SK-N-SH (cell line): Measurements from ENCODE around the gene YPEL1. TPM values are rescaled to one million over a fixed set of nuclear protein-coding genes. Genes with fewer than 3 reads are reported as not detected.
A peak's percentile ranks its signal among the peaks of the same experiment; 100 is the strongest.

ENCODE experiments used
- CTCF ChIA-PET: fragments of 300-600, 350-600 bp; formaldehyde crosslinking; extraction: SDS; loops from one replicate; lab custom pipeline; 2021; lab: Yijun Ruan, JAX
- POLR2A ChIA-PET: fragments of 350-600 bp; sonication (Branson Sonifier 250); formaldehyde crosslinking; extraction: SDS; loops from one replicate; lab custom pipeline; 2020; ENCODE audit warnings: antibody characterized with exemption, inconsistent platforms; lab: Yijun Ruan, JAX
- DNase-seq: peaks from one replicate; pipeline ENCODE4 v3.0.0; 2012
- H2AFZ ChIP-seq: fragments of 200-600 bp; sonication (generic); 2 replicates; pipeline ENCODE4 v1.8.1; 2016; ENCODE audit warnings: antibody characterized with exemption, mild to moderate bottlenecking, low read depth
- H3F3A ChIP-seq: fragments of 200-600 bp; sonication (generic); replicated peaks from 2 replicates; pipeline ENCODE3; 2016; ENCODE audit warnings: antibody characterized with exemption, mild to moderate bottlenecking; ENCODE audit not compliant: insufficient read depth
- H3K27ac ChIP-seq, 2 experiments: fragments of 200-500 bp in 1 of 2; fragments of 200-600 bp in 1 of 2; sonication (Bioruptor generic) in 1 of 2; sonication (generic), shearing (Covaris generic) in 1 of 2; 2 replicates each; pipeline versions ENCODE4 v1.5.1 to v1.6.1; 2014 to 2016; ENCODE audit warnings: low read depth in 2 of 2, inconsistent platforms in 1 of 2, low read length in 1 of 2, mild to moderate bottlenecking in 1 of 2, mixed read lengths in 1 of 2
- H3K27me3 ChIP-seq: fragments of 200-600 bp; sonication (generic), shearing (Covaris generic); 2 replicates; pipeline ENCODE4 v1.6.1; 2016; ENCODE audit warnings: mixed run types; ENCODE audit not compliant: insufficient read depth
- H3K36me3 ChIP-seq, 2 experiments: fragments of 200-500 bp in 1 of 2; fragments of 200-600 bp in 1 of 2; sonication (Bioruptor generic) in 1 of 2; sonication (generic) in 1 of 2; replicated peaks in 1 of 2; 2 replicates each; pipeline versions ENCODE3 to v1.5.1; 2014 to 2016; ENCODE audit warnings: low read length in 1 of 2, mild to moderate bottlenecking in 1 of 2; ENCODE audit not compliant: insufficient read depth in 2 of 2, control insufficient read depth in 1 of 2
- H3K4me1 ChIP-seq, 2 experiments: fragments of 200-500 bp in 1 of 2; fragments of 200-600 bp in 1 of 2; sonication (Bioruptor generic) in 1 of 2; sonication (generic), shearing (Covaris generic) in 1 of 2; 2 replicates each; pipeline versions ENCODE4 v1.5.1 to v1.6.1; 2014 to 2016; ENCODE audit warnings: low read depth in 1 of 2, low read length in 1 of 2, mixed run types in 1 of 2; ENCODE audit not compliant: insufficient read depth in 2 of 2, control insufficient read depth in 1 of 2
- H3K4me2 ChIP-seq: fragments of 200-600 bp; sonication (generic), shearing (Covaris generic); 2 replicates; pipeline ENCODE4 v1.6.1; 2017; ENCODE audit warnings: mixed run types
- H3K4me3 ChIP-seq, 2 experiments: fragments of 200-500 bp in 1 of 2; fragments of 200-600 bp in 1 of 2; sonication (Bioruptor generic) in 1 of 2; sonication (generic), shearing (Covaris generic) in 1 of 2; 2 replicates each; pipeline versions ENCODE4 v1.5.1 to v1.8.1; 2014 to 2016; ENCODE audit warnings: low read depth in 2 of 2, inconsistent platforms in 1 of 2, low read length in 1 of 2, mild to moderate bottlenecking in 1 of 2, mixed read lengths in 1 of 2, moderate library complexity in 1 of 2
- H3K79me2 ChIP-seq: fragments of 200-600 bp; sonication (generic); 2 replicates; pipeline ENCODE4 v1.8.1; 2017; ENCODE audit warnings: mild to moderate bottlenecking; ENCODE audit not compliant: insufficient read depth
- H3K9ac ChIP-seq: fragments of 200-600 bp; sonication (generic); 2 replicates; pipeline ENCODE4 v1.6.1; 2017; ENCODE audit warnings: mixed run types
- H3K9me2 ChIP-seq: fragments of 200-600 bp; sonication (generic); 2 replicates; pipeline ENCODE4 v1.6.1; 2017; ENCODE audit warnings: mixed run types
- H3K9me3 ChIP-seq: fragments of 200-600 bp; sonication (generic); 2 replicates; pipeline ENCODE4 v1.6.1; 2017; ENCODE audit warnings: mixed run types, mild to moderate bottlenecking, moderate library complexity
- H4K20me1 ChIP-seq: fragments of 200-600 bp; sonication (generic); 2 replicates; pipeline ENCODE4 v1.6.1; 2017; ENCODE audit warnings: mild to moderate bottlenecking, mixed run types; ENCODE audit not compliant: insufficient read depth
- ELF1 ChIP-seq: IDR thresholded peaks from 2 replicates; pipeline ENCODE4 v1.4.0; 2012
- EP300 ChIP-seq, 2 experiments: IDR thresholded peaks; 2 replicates each; pipeline versions ENCODE4 v1.4.0 to v1.6.1; 2012; ENCODE audit warnings: borderline replicate concordance in 1 of 2, low read depth in 1 of 2, low read length in 1 of 2
- EZH2phosphoT487 ChIP-seq: fragments of 200-600 bp; sonication (generic); IDR thresholded peaks from 2 replicates; pipeline ENCODE4 v1.6.1; 2017; ENCODE audit warnings: low read depth, mixed run types, mild to moderate bottlenecking, antibody characterized with exemption, moderate library complexity, borderline replicate concordance
- FOSL2 ChIP-seq: IDR thresholded peaks from 2 replicates; pipeline ENCODE4 v1.4.0; 2012; ENCODE audit warnings: low read depth, mild to moderate bottlenecking, moderate library complexity, borderline replicate concordance
- FOXM1 ChIP-seq: IDR thresholded peaks from 2 replicates; pipeline ENCODE4 v1.4.0; 2012; ENCODE audit warnings: low read depth, mild to moderate bottlenecking
- GABPA ChIP-seq: IDR thresholded peaks from 2 replicates; pipeline ENCODE4 v1.4.0; 2012; ENCODE audit warnings: low read depth, mild to moderate bottlenecking
- GATA2 ChIP-seq: sonication (generic); formaldehyde crosslinking; IDR thresholded peaks from 2 replicates; pipeline ENCODE4 v1.5.0; 2020; ENCODE audit warnings: mild to moderate bottlenecking, missing genetic modification reagents
- JUND ChIP-seq: IDR thresholded peaks from 2 replicates; pipeline ENCODE4 v1.4.0; 2012
- MEF2A ChIP-seq: IDR thresholded peaks from 2 replicates; pipeline ENCODE4 v1.4.0; 2012; ENCODE audit warnings: low read depth, borderline replicate concordance
- NFIC ChIP-seq: IDR thresholded peaks from 2 replicates; pipeline ENCODE4 v1.4.0; 2012; ENCODE audit warnings: borderline replicate concordance
- NRF1 ChIP-seq: IDR thresholded peaks from 2 replicates; pipeline ENCODE4 v1.6.1; 2012; ENCODE audit warnings: low read depth, mild to moderate bottlenecking, low read length
- POLR2AphosphoS5 ChIP-seq: IDR thresholded peaks from 2 replicates; pipeline ENCODE4 v1.6.1; 2012; ENCODE audit warnings: low read depth, low read length
- RAD21 ChIP-seq: IDR thresholded peaks from 2 replicates; pipeline ENCODE4 v1.6.1; 2012; ENCODE audit warnings: mild to moderate bottlenecking, low read length
- RCOR1 ChIP-seq: fragments of 150-350 bp; IDR thresholded peaks from 2 replicates; pipeline ENCODE4 v1.6.1; 2017; ENCODE audit warnings: antibody characterized with exemption, low read length
- RFX5 ChIP-seq: IDR thresholded peaks from 2 replicates; pipeline ENCODE4 v1.6.1; 2012; ENCODE audit warnings: mild to moderate bottlenecking, improper control_type of control experiment, low read length
- RXRA ChIP-seq: IDR thresholded peaks from 2 replicates; pipeline ENCODE4 v1.4.0; 2012; ENCODE audit warnings: low read depth, mild to moderate bottlenecking, borderline replicate concordance
- SIN3A ChIP-seq: IDR thresholded peaks from 2 replicates; pipeline ENCODE4 v1.6.1; 2012; ENCODE audit warnings: low read depth, mild to moderate bottlenecking, low read length, moderate library complexity, borderline replicate concordance
- SMC3 ChIP-seq: IDR thresholded peaks from 2 replicates; pipeline ENCODE4 v1.6.1; 2012; ENCODE audit warnings: low read depth, low read length, improper control_type of control experiment
- TAF1 ChIP-seq: IDR thresholded peaks from 2 replicates; pipeline ENCODE4 v1.6.1; 2012; ENCODE audit warnings: low read depth, mild to moderate bottlenecking, low read length, moderate library complexity, borderline replicate concordance
- TCF12 ChIP-seq: IDR thresholded peaks from 2 replicates; pipeline ENCODE4 v1.4.0; 2012
- TEAD4 ChIP-seq: IDR thresholded peaks from 2 replicates; pipeline ENCODE4 v1.4.0; 2012; ENCODE audit warnings: mild to moderate bottlenecking, borderline replicate concordance; ENCODE audit not compliant: insufficient read depth
- WGBS: methylation state at CpG from one replicate; pipeline ENCODE4 v1.1.6; 2017; ENCODE audit warnings: low lambda C conversion rate; 5-methylcytosine and 5-hydroxymethylcytosine counted together
- polyA plus RNA-seq, 3 experiments: library from polyadenylated mRNA; depleted of rRNA; stranded (reverse); fragments of >200 nt; gene quantifications; 2 replicates each; pipeline ENCODE4 v1.2.3, GENCODE V29; 2012
- TF ChIP-seq, protein P1 (sequence below): IDR thresholded peaks from 2 replicates; pipeline ENCODE4; 2012
- TF ChIP-seq, protein P2 (sequence below): IDR thresholded peaks from 2 replicates; pipeline ENCODE4 v1.4.0; 2012; ENCODE audit warnings: low read depth, borderline replicate concordance
- TF ChIP-seq, protein P3 (sequence below): IDR thresholded peaks from 2 replicates; pipeline ENCODE4 v1.4.0; 2012; ENCODE audit warnings: low read depth, borderline replicate concordance
- TF ChIP-seq, protein P4 (sequence below): IDR thresholded peaks from 2 replicates; pipeline ENCODE4 v1.6.1; 2012; ENCODE audit warnings: mild to moderate bottlenecking, low read depth, low read length, moderate library complexity
- TF ChIP-seq, protein P5 (sequence below): IDR thresholded peaks from 2 replicates; pipeline ENCODE4 v1.4.0; 2012; ENCODE audit warnings: low read depth

YPEL1 gene
- polyA plus RNA-seq, 1 of the 3 experiments (the other 2 are of a cell fraction): 2.4 TPM

DNA sequence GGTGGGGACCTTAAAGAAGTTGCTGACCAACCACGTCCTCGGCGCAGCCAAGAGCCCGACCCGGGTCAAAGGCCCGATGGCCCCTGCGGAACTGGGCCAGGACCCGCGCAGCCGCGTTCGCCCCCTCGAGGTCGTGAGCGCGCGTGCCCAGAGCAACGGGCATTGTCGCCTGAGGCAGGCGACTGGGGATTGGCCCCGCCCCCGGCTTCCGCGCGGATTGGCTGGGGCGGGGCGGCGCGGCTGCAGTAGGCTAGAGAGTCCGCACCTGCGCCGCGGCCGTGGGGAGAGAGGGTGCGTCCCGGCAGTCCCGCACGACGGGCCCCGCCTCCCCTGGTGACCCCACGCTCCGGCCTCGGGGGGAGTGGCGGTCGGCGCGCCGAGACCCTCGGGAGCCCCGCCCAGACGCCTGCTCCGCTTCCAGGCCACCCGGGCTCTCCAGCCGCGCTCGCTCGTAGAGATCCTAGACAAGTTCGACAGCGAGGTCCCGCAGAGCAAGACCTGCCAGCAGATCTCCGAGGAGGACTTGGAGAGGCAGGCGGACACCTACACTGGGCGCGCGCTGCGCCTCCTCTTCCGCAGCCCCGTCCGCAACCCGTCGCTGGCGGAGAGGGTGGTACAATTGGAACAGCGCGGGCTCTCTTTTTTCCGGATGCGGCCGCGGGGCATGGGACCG lies 78.1 kb downstream of the YPEL1 start:
- H3K27ac ChIP-seq: peak overlapping the region in 1 of 2 experiments; percentile 64; a peak in 1 of 4 replicates
- H4K20me1 ChIP-seq: no peaks in the 10 kb centered on the region
- DNase-seq: peak; percentile 95
- H3F3A ChIP-seq: peaks cover 22% of the 10 kb centered on the region
- peak overlapping the region; percentile 58 to 61 for H3K4me3 ChIP-seq
- ChIA-PET CTCF (interaction anchor here (0.9 to 2.7 kb wide), 5 partner anchors 11 to 281 kb away, joined by 3 to 12 read pairs (median 4); no protein-coding TSS in a partner anchor), POLR2A (interaction anchor here (0.6 to 0.9 kb wide), 4 partner anchors 9 to 18 kb away, joined by 3 to 6 read pairs (median 5); partner anchors contain the start of gene PPIL2)
- H3K79me2 ChIP-seq: peaks cover 13% of the 10 kb centered on the region
- 7% methylated on average over 5 of the region's 79 CpGs for WGBS
- H3K9ac ChIP-seq: no peak overlapping the region
- H3K36me3 ChIP-seq: peaks cover 0 to 8% of the 10 kb centered on the region in 2 experiments
- H3K27me3 ChIP-seq: no peaks in the 10 kb centered on the region
- peak overlapping the region; percentile 88; the same call in 1 of the 2 replicates for H2AFZ ChIP-seq
- H3K9me2 ChIP-seq: no peaks in the 10 kb centered on the region
- H3K9me3 ChIP-seq: no peaks in the 10 kb centered on the region
- H3K4me1 ChIP-seq: peaks cover 0 to 12% of the 10 kb centered on the region in 2 experiments; a peak in 1 of 4 replicates
- H3K4me2 ChIP-seq: peak overlapping the region; percentile 79
- TF ChIP-seq SMC3 (no peak), SIN3A (no peak), EP300 (IDR thresholded peaks at IDR 0.05; ENCODE audit: borderline replicate concordance in 1 of 2, low read depth in 1 of 2, low read length in 1 of 2) (no peak), FOSL2 (no peak), RFX5 (no peak), GATA2 (no peak), ELF1 (0 out of 2 replicates have a peak, but pooled peaks have one; percentile 19), MEF2A (no peak), NFIC (no peak), FOXM1 (no peak), TAF1 (no peak), NRF1 (peak; percentile 56; the same call in 1 of the 2 replicates), RAD21 (no peak), RCOR1 (no peak), TCF12 (no peak; the same call in 1 of the 2 replicates), JUND (no peak), RXRA (no peak), EZH2phosphoT487 (no peak), TEAD4 (no peak), POLR2AphosphoS5 (peak; percentile 63; the same call in 1 of the 2 replicates), GABPA (no peak)
- TF ChIP-seq, protein P1, sequence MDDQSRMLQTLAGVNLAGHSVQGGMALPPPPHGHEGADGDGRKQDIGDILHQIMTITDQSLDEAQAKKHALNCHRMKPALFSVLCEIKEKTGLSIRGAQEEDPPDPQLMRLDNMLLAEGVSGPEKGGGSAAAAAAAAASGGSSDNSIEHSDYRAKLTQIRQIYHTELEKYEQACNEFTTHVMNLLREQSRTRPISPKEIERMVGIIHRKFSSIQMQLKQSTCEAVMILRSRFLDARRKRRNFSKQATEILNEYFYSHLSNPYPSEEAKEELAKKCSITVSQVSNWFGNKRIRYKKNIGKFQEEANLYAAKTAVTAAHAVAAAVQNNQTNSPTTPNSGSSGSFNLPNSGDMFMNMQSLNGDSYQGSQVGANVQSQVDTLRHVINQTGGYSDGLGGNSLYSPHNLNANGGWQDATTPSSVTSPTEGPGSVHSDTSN: peak; percentile 38; the same call in 1 of the 2 replicates
- TF ChIP-seq, protein P2, sequence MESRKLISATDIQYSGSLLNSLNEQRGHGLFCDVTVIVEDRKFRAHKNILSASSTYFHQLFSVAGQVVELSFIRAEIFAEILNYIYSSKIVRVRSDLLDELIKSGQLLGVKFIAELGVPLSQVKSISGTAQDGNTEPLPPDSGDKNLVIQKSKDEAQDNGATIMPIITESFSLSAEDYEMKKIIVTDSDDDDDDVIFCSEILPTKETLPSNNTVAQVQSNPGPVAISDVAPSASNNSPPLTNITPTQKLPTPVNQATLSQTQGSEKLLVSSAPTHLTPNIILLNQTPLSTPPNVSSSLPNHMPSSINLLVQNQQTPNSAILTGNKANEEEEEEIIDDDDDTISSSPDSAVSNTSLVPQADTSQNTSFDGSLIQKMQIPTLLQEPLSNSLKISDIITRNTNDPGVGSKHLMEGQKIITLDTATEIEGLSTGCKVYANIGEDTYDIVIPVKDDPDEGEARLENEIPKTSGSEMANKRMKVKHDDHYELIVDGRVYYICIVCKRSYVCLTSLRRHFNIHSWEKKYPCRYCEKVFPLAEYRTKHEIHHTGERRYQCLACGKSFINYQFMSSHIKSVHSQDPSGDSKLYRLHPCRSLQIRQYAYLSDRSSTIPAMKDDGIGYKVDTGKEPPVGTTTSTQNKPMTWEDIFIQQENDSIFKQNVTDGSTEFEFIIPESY: no peak
- TF ChIP-seq, protein P3, sequence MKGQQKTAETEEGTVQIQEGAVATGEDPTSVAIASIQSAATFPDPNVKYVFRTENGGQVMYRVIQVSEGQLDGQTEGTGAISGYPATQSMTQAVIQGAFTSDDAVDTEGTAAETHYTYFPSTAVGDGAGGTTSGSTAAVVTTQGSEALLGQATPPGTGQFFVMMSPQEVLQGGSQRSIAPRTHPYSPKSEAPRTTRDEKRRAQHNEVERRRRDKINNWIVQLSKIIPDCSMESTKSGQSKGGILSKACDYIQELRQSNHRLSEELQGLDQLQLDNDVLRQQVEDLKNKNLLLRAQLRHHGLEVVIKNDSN: no peak
- TF ChIP-seq, protein P4, sequence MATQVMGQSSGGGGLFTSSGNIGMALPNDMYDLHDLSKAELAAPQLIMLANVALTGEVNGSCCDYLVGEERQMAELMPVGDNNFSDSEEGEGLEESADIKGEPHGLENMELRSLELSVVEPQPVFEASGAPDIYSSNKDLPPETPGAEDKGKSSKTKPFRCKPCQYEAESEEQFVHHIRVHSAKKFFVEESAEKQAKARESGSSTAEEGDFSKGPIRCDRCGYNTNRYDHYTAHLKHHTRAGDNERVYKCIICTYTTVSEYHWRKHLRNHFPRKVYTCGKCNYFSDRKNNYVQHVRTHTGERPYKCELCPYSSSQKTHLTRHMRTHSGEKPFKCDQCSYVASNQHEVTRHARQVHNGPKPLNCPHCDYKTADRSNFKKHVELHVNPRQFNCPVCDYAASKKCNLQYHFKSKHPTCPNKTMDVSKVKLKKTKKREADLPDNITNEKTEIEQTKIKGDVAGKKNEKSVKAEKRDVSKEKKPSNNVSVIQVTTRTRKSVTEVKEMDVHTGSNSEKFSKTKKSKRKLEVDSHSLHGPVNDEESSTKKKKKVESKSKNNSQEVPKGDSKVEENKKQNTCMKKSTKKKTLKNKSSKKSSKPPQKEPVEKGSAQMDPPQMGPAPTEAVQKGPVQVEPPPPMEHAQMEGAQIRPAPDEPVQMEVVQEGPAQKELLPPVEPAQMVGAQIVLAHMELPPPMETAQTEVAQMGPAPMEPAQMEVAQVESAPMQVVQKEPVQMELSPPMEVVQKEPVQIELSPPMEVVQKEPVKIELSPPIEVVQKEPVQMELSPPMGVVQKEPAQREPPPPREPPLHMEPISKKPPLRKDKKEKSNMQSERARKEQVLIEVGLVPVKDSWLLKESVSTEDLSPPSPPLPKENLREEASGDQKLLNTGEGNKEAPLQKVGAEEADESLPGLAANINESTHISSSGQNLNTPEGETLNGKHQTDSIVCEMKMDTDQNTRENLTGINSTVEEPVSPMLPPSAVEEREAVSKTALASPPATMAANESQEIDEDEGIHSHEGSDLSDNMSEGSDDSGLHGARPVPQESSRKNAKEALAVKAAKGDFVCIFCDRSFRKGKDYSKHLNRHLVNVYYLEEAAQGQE: no peak
- TF ChIP-seq, protein P5, sequence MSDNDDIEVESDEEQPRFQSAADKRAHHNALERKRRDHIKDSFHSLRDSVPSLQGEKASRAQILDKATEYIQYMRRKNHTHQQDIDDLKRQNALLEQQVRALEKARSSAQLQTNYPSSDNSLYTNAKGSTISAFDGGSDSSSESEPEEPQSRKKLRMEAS: peak; percentile 18; the same call in 1 of the 2 replicates
